ENCODE results near the gene STAC2.

Gene STAC2

DNA sequence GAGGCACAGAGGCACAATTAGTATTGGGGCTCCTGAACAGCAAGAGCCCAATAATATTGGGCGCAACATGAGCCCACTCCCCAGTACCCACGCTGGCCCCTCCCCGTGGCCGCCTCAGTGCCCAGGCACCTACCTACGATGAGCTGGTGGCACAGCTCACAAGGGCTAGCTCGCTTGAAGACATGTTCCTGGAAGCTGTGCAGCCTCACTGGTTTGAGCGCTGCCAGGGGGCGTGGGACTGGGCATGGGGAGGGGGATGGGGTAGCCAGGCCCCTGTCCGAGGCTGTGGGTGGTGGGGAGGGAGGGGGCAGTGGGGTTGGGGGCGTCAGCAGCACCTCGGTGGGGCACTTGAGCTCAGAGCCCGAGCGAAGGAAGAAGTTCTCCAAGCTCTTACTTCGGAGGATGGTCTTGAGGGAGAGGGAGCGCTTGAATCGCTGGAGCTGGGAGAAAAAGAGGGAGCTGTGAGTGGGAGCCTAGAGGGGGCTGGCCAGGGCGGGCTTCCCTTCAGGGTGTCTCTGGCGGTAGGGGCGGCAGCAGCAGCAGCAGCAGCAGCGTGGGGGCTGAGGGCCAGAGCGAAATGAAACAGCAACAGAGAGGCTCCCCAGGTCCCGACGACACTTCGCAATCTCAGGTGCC lies 7.9 kb downstream of the STAC2 start:
- H3K4me3 ChIP-seq (ENCODE audit: insufficient read length, low read depth) = no peak overlapping the region
- no peaks in the 10 kb centered on the region for H3K36me3 ChIP-seq (ENCODE audit: insufficient read depth, insufficient read length, low read length)
- no peak for DNase-seq (ENCODE audit: low read depth, low spot score)
- no peaks in the 10 kb centered on the region for H3K9me3 ChIP-seq (ENCODE audit: insufficient read depth, low read length)
- H3K27me3 ChIP-seq (ENCODE audit: insufficient read depth, insufficient read length) = peaks cover 11% of the 10 kb centered on the region
- no peak overlapping the region for H3K9ac ChIP-seq (ENCODE audit: insufficient read length, low read depth)
- TF ChIP-seq SUZ12 (IDR thresholded peaks at IDR 0.05; ENCODE audit: extremely low read depth, insufficient read depth, insufficient read length) (no peak), ZNF274 (IDR thresholded peaks at IDR 0.05; ENCODE audit: low read depth, low read length) (no peak)
- peaks cover 13% of the 10 kb centered on the region for H3K4me1 ChIP-seq (ENCODE audit: insufficient read depth, insufficient read length)

DNA sequence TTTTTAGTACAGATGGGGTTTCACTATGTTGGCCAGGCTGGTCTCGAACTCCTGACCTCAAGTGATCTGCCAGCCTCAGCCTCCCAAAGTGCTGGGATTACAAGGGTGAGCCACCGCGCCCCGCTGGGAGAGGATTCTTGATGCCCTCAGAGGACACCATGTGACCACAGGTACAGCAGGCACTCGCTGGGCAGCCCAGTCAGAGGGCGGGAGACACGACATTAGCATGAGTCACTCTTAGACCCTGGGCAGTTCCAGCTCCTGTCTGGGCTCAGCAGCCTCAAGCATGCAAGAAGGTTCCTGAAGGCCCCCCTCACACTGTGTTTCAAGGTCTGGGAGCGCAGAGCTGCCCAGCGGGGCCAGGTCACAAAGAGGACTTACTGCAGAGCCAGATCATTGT lies 11.9 kb downstream of the STAC2 start:
- no peak for DNase-seq (ENCODE audit: low read depth, low spot score)
- H3K9ac ChIP-seq (ENCODE audit: insufficient read length, low read depth) = no peak overlapping the region
- TF ChIP-seq SUZ12 (IDR thresholded peaks at IDR 0.05; ENCODE audit: extremely low read depth, insufficient read depth, insufficient read length) = no peak
- no peak for TF ChIP-seq ZNF274 (IDR thresholded peaks at IDR 0.05; ENCODE audit: low read depth, low read length)
- no peak for TF ChIP-seq YY1 (IDR thresholded peaks at IDR 0.05; ENCODE audit: insufficient read depth, insufficient read length)
- peaks cover 24% of the 10 kb centered on the region for H3K4me1 ChIP-seq (ENCODE audit: insufficient read depth, insufficient read length)
- no peak overlapping the region for H3K4me3 ChIP-seq (ENCODE audit: insufficient read length, low read depth)
- no peaks in the 10 kb centered on the region for H3K36me3 ChIP-seq (ENCODE audit: insufficient read depth, insufficient read length, low read length)
- peaks cover 17% of the 10 kb centered on the region for H3K27me3 ChIP-seq (ENCODE audit: insufficient read depth, insufficient read length)
- no peaks in the 10 kb centered on the region for H3K9me3 ChIP-seq (ENCODE audit: insufficient read depth, low read length)

DNA sequence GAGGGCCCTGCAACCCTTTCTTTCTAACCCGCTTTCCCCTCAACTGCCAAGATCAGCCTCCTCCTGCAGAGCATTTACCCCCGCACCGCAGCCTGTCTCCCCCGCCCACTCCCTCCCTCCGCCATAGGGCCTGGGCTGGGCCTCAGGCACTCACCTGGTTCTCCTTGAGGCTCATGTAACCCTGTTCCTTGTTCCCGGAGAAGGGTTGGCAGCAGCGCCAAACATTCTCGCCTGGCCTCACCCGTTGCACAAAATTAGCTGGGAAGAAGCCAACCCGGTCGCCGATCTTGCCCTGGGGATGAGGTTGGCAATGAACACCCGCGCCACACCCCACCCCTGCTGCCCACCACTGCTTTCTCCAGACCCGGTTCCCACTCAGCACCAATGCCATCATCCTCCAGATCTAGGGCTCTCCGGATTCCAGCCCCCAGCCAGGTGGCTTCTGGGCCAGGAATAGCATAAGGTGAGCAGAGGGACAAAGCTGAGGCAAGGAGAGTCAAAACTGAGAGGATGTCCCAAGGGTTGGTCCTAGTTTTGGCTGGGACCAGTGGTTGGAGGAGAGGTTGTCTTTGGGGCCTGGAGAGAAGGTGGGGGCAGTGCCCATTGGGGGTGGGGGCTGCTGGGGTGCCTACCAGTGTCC lies 12.8 kb downstream of the STAC2 start:
- Histone ChIP-seq H3K4me1 (ENCODE audit: insufficient read depth, insufficient read length) (peaks cover 32% of the 10 kb centered on the region), H3K9me3 (ENCODE audit: insufficient read depth, low read length) (no peaks in the 10 kb centered on the region), H3K36me3 (ENCODE audit: insufficient read depth, insufficient read length, low read length) (no peaks in the 10 kb centered on the region), H3K9ac (ENCODE audit: insufficient read length, low read depth) (no peak overlapping the region), H3K27me3 (ENCODE audit: insufficient read depth, insufficient read length) (peaks cover 17% of the 10 kb centered on the region), H3K4me3 (ENCODE audit: insufficient read length, low read depth) (no peak overlapping the region)
- TF ChIP-seq ZNF274 (IDR thresholded peaks at IDR 0.05; ENCODE audit: low read depth, low read length) (no peak), SUZ12 (IDR thresholded peaks at IDR 0.05; ENCODE audit: extremely low read depth, insufficient read depth, insufficient read length) (no peak)
- DNase-seq (ENCODE audit: low read depth, low spot score) = no peak

DNA sequence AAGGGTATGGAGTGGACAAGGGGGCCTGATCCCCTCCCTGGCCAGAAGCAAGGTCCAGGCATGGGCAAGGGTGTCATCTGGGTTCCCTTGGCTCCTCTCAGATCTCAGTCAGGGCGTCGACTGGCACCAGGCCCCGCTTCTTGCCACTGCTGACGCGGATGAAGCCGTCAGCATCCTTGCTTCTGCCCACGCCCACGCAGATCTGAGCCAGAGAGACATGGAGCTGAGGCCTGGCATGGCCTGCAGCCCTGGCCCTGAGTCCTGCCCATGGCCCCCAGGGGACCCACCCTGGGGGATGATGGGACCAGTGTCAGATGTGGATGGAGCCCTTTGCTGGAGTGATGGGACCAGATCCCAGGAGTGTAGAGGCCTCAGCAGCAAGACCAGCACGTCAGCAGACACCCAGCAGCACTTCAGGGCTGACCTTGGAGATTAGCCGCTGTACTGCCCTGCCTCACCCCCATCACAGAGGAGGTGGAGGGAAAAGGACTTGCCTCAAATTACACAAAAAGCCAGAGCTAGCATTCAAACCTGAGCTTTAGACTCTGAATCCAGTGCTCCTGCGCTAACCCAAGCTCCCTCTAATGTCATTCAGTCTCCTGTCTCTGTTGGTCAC lies 13.4 kb downstream of the STAC2 start:
- H3K9me3 ChIP-seq (ENCODE audit: insufficient read depth, low read length) = no peaks in the 10 kb centered on the region
- no peak for TF ChIP-seq YY1 (IDR thresholded peaks at IDR 0.05; ENCODE audit: insufficient read depth, insufficient read length)
- no peak for TF ChIP-seq SUZ12 (IDR thresholded peaks at IDR 0.05; ENCODE audit: extremely low read depth, insufficient read depth, insufficient read length)
- no peak for TF ChIP-seq ZNF274 (IDR thresholded peaks at IDR 0.05; ENCODE audit: low read depth, low read length)
- no peak overlapping the region for H3K9ac ChIP-seq (ENCODE audit: insufficient read length, low read depth)
- H3K36me3 ChIP-seq (ENCODE audit: insufficient read depth, insufficient read length, low read length) = no peaks in the 10 kb centered on the region
- no peak overlapping the region for H3K4me3 ChIP-seq (ENCODE audit: insufficient read length, low read depth)
- DNase-seq (ENCODE audit: low read depth, low spot score) = no peak
- H3K27me3 ChIP-seq (ENCODE audit: insufficient read depth, insufficient read length) = peaks cover 17% of the 10 kb centered on the region
- H3K4me1 ChIP-seq (ENCODE audit: insufficient read depth, insufficient read length) = peaks cover 29% of the 10 kb centered on the region

DNA sequence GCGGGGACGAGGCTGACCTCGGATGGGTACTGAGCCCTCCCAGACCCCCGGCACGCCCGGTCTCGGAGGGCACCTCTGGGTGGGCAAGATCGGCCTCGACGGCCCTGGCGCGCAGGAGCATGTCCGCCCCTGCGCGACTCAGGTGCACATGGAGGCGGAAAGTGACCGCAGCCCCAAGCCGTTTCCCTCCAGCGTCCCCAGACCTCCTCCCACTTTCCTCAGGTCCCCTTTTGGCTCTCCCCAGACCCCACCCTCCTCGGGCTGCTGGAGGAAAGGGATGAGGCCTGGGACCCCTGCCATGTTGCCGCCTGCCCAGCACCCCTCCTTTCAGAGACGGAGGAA lies 15.7 kb downstream of the STAC2 start:
- H3K9ac ChIP-seq (ENCODE audit: insufficient read length, low read depth) = peak overlapping the region; percentile 77
- H3K36me3 ChIP-seq (ENCODE audit: insufficient read depth, insufficient read length, low read length) = peaks cover 5% of the 10 kb centered on the region
- H3K27me3 ChIP-seq (ENCODE audit: insufficient read depth, insufficient read length) = peaks cover 17% of the 10 kb centered on the region
- DNase-seq (ENCODE audit: low read depth, low spot score) = no peak
- H3K4me3 ChIP-seq (ENCODE audit: insufficient read length, low read depth) = peak overlapping the region; percentile 36
- H3K4me1 ChIP-seq (ENCODE audit: insufficient read depth, insufficient read length) = peaks cover 29% of the 10 kb centered on the region
- TF ChIP-seq YY1 (IDR thresholded peaks at IDR 0.05; ENCODE audit: insufficient read depth, insufficient read length) (no peak), ZNF274 (IDR thresholded peaks at IDR 0.05; ENCODE audit: low read depth, low read length) (no peak), SUZ12 (IDR thresholded peaks at IDR 0.05; ENCODE audit: extremely low read depth, insufficient read depth, insufficient read length) (no peak)
- no peaks in the 10 kb centered on the region for H3K9me3 ChIP-seq (ENCODE audit: insufficient read depth, low read length)

DNA sequence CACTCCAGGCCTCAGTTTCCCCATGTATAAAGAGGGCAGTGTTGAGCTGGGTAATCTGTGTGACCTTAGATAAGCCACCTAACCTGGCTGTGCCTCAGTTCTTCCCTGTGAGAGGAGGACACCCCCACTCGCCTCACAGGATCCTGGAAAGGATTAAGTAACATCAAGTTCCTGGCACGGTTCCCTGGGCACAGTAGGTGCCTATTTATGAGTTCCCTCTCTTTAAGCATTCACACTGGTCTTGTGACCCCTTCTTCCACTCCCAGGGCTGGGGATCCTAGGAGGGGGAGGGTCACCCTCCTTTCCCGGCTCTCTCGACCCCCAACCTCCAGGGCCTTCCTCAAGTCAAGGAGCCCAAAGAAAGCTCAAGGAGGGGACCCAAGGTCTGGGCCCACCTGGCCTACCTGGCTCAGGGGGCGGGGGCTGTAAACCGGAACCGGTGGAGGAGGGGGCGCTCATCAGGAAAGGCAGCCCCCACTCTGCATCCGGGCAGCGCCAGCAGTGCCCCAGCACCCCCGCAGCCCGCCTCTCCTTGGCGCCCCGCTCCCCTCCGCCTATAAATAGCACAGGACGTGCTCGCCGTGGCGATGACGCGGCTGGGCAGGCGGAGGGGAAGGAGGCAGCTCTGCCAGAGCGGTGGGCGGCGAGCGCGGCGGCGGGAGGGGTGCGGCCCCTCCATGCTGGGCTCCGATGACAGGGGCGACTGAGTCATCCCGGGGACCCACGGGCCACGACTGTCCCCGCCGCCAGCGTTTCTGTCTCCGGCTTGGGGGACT lies 16.2 kb downstream of the STAC2 start:
- H3K27me3 ChIP-seq (ENCODE audit: insufficient read depth, insufficient read length) = peaks cover 17% of the 10 kb centered on the region
- H3K9ac ChIP-seq (ENCODE audit: insufficient read length, low read depth) = peak overlapping the region; percentile 77
- peaks cover 29% of the 10 kb centered on the region for H3K4me1 ChIP-seq (ENCODE audit: insufficient read depth, insufficient read length)
- DNase-seq (ENCODE audit: low read depth, low spot score) = no peak
- H3K36me3 ChIP-seq (ENCODE audit: insufficient read depth, insufficient read length, low read length) = peaks cover 11% of the 10 kb centered on the region
- H3K9me3 ChIP-seq (ENCODE audit: insufficient read depth, low read length) = no peaks in the 10 kb centered on the region
- peak overlapping the region; percentile 36 for H3K4me3 ChIP-seq (ENCODE audit: insufficient read length, low read depth)
- TF ChIP-seq YY1 (IDR thresholded peaks at IDR 0.05; ENCODE audit: insufficient read depth, insufficient read length) = no peak
- TF ChIP-seq SUZ12 (IDR thresholded peaks at IDR 0.05; ENCODE audit: extremely low read depth, insufficient read depth, insufficient read length) = no peak

DNA sequence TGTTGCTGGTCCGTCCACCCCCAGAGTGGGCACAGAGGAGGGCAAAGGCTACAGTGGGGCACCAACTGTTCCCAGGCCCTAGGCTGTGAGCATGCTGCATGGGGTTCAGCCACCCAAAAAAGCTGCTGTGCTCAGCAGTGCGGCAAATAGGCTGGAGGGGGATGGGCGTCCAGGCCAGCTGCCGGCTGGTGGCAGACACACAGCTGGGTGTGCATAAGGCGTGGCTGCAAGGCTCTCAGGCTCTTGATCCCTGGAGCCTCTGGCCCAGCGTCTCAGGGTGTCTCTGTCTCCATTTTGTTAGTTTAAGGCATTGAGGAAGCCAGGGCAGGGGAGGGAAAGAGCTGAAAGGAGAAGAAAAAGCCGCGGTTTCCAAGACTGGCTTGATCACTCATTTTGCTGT lies 16.9 kb downstream of the STAC2 start:
- Histone ChIP-seq H3K4me1 (ENCODE audit: insufficient read depth, insufficient read length) (peaks cover 26% of the 10 kb centered on the region), H3K4me3 (ENCODE audit: insufficient read length, low read depth) (no peak overlapping the region), H3K27me3 (ENCODE audit: insufficient read depth, insufficient read length) (peaks cover 17% of the 10 kb centered on the region), H3K9ac (ENCODE audit: insufficient read length, low read depth) (peak overlapping the region; percentile 45), H3K9me3 (ENCODE audit: insufficient read depth, low read length) (no peaks in the 10 kb centered on the region), H3K36me3 (ENCODE audit: insufficient read depth, insufficient read length, low read length) (peaks cover 17% of the 10 kb centered on the region)
- DNase-seq (ENCODE audit: low read depth, low spot score) = no peak
- TF ChIP-seq YY1 (IDR thresholded peaks at IDR 0.05; ENCODE audit: insufficient read depth, insufficient read length) (no peak), ZNF274 (IDR thresholded peaks at IDR 0.05; ENCODE audit: low read depth, low read length) (no peak), SUZ12 (IDR thresholded peaks at IDR 0.05; ENCODE audit: extremely low read depth, insufficient read depth, insufficient read length) (no peak)

Data from NT2/D1 (cell line).